Tibial nerve (tissue), 4 donors: ENCODE results near the gene ABCF2.

Source experiments
- EP300 ChIP-seq, 2 donors: sonication (generic); formaldehyde crosslinking; IDR thresholded peaks; one replicate each; pipeline ENCODE4 v1.6.1; 2017; ENCODE audit warnings: antibody characterized with exemption in 2 of 2, mild to moderate bottlenecking in 1 of 2
- POLR2A ChIP-seq, 2 donors: fragments of 450-650 bp; IDR thresholded peaks; one replicate each; pipeline ENCODE4 v1.6.1; 2017; ENCODE audit warnings: antibody characterized with exemption in 2 of 2, mild to moderate bottlenecking in 2 of 2, moderate library complexity in 2 of 2
- TF ChIP-seq, protein P1 (sequence below), 5 experiments: fragments of 200-600 bp in 3 of 5; fragments of 450-650 bp in 2 of 5; sonication (generic) in 3 of 5; IDR thresholded peaks; one replicate each; pipeline ENCODE4 v1.5.1; 2016 to 2019; ENCODE audit warnings: antibody characterized with exemption in 5 of 5, mild to moderate bottlenecking in 3 of 5, moderate library complexity in 2 of 5

DNA sequence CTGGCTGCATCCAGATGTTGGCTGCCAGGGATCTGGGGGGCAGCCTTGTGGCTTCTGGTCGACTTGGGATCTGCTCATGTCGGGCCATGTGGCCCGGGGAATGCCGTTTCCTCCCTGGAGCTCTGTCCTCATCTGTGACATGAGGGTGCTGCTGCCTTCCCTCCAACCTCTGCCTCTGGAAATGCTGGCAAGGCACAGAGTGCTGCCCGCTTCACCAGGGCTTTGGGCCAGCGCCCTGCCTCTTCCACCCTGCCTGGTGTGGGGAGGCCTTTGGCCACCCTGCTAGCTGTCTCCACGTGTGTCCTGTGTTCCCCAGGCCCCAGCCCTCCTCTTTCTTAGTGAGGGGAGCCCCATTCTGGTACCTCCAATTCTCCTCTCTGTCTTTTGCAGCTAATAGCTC lies 27.3 kb upstream of the ABCF2 start:
- TF ChIP-seq POLR2A (IDR thresholded peaks at IDR 0.05) = no peak
- TF ChIP-seq, protein P1, sequence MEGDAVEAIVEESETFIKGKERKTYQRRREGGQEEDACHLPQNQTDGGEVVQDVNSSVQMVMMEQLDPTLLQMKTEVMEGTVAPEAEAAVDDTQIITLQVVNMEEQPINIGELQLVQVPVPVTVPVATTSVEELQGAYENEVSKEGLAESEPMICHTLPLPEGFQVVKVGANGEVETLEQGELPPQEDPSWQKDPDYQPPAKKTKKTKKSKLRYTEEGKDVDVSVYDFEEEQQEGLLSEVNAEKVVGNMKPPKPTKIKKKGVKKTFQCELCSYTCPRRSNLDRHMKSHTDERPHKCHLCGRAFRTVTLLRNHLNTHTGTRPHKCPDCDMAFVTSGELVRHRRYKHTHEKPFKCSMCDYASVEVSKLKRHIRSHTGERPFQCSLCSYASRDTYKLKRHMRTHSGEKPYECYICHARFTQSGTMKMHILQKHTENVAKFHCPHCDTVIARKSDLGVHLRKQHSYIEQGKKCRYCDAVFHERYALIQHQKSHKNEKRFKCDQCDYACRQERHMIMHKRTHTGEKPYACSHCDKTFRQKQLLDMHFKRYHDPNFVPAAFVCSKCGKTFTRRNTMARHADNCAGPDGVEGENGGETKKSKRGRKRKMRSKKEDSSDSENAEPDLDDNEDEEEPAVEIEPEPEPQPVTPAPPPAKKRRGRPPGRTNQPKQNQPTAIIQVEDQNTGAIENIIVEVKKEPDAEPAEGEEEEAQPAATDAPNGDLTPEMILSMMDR (IDR thresholded peaks at IDR 0.05) = no peak
- TF ChIP-seq EP300 (IDR thresholded peaks at IDR 0.05) = no peak
